ENCODE measurements around the gene MTHFR.

Gene MTHFR

DNA sequence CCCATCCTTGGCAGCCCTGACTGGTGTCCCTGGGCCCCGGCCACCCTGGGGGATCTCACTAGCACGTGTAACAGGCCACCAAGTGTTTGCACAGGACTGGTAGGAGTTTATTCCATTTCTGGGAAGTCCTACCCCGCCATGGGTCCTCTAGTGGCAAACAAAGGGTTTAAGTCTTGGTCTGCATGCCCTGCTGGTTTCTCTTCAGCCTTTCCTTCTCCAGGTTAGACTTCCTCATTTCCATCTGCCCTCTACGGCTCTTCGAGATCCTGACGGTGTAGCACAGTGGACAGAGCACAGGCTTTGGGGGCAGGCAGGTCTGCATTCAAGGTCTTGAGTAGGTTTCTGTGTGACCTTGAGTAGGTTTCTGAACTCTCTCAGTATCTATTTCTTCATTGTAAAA is 67.0 kb downstream of the MTHFR start:
- TF ChIP-seq, protein P1, sequence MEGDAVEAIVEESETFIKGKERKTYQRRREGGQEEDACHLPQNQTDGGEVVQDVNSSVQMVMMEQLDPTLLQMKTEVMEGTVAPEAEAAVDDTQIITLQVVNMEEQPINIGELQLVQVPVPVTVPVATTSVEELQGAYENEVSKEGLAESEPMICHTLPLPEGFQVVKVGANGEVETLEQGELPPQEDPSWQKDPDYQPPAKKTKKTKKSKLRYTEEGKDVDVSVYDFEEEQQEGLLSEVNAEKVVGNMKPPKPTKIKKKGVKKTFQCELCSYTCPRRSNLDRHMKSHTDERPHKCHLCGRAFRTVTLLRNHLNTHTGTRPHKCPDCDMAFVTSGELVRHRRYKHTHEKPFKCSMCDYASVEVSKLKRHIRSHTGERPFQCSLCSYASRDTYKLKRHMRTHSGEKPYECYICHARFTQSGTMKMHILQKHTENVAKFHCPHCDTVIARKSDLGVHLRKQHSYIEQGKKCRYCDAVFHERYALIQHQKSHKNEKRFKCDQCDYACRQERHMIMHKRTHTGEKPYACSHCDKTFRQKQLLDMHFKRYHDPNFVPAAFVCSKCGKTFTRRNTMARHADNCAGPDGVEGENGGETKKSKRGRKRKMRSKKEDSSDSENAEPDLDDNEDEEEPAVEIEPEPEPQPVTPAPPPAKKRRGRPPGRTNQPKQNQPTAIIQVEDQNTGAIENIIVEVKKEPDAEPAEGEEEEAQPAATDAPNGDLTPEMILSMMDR (IDR thresholded peaks at IDR 0.05; ENCODE audit: borderline replicate concordance, insufficient read depth, low read depth, low read length): no peak
- no peak overlapping the region for H3K4me3 ChIP-seq (ENCODE audit: low read depth, low read length)

DNA sequence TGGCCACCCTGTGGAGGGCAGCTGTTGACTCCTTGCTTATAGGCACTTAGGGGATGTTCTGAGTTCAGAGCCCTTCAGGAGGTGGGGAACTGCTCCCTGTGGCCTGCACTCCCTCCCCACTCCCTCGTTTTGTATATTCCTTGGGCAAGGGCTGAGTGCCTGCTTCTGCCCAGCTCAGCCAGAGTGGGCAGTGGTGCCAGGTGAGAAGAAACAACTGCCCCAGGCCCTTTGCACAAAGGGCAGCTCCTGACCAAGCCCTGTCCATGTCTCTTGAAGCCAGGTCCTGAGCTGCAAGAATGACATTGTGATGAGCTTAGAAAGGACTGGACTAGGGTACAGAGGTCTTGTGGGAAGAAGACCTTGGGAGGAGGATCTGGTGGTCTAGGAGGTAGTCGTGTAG is 67.7 kb downstream of the MTHFR start:
- TF ChIP-seq, protein P1 (IDR thresholded peaks at IDR 0.05; ENCODE audit: borderline replicate concordance, insufficient read depth, low read depth, low read length): no peak
- H3K4me3 ChIP-seq (ENCODE audit: low read depth, low read length): no peak overlapping the region

DNA sequence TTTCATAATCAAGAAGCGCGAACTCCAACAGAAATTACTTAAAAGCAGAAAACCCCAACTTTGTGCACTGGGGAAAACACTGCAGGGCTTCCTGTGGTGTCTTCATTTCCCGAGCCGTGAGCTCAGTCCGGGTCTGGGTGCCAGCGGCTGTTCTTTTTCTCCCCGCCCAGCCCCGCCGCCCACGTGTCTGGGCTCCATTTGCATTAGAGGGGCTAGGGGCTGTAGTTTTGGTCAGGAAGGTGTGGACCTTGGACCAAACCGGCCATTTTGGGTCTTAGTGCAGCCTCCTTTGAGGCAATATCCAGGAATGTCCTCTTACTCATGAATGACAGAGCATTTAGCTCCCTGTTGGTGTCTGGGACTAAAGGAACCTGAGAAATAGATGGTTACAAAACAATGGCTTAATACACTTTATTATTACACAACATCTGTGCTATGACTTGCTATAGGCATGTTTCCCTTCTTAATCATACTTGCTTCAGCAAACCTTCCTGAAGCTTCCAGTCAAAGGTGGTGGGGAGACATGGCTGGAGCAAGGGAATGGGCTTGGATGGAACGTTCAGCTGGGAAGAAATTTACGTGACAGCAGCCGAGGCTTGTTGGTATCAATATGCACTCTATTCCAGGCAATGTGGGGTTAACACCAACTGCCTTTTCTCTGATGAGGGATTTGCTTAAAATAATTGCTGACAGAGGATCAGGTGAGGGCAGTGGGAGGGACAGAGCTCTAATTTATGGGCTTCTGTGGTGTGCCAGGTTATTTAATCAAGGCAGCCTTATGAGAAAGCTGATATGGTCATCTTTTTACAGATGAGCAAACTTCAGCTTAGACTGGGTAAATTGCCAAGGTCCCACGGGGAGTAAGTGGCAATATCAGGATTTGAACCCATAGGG is 68.8 kb downstream of the MTHFR start:
- TF ChIP-seq, protein P1 (IDR thresholded peaks at IDR 0.05; ENCODE audit: borderline replicate concordance, insufficient read depth, low read depth, low read length): no peak
- H3K4me3 ChIP-seq (ENCODE audit: low read depth, low read length): peak overlapping the region; percentile 66

DNA sequence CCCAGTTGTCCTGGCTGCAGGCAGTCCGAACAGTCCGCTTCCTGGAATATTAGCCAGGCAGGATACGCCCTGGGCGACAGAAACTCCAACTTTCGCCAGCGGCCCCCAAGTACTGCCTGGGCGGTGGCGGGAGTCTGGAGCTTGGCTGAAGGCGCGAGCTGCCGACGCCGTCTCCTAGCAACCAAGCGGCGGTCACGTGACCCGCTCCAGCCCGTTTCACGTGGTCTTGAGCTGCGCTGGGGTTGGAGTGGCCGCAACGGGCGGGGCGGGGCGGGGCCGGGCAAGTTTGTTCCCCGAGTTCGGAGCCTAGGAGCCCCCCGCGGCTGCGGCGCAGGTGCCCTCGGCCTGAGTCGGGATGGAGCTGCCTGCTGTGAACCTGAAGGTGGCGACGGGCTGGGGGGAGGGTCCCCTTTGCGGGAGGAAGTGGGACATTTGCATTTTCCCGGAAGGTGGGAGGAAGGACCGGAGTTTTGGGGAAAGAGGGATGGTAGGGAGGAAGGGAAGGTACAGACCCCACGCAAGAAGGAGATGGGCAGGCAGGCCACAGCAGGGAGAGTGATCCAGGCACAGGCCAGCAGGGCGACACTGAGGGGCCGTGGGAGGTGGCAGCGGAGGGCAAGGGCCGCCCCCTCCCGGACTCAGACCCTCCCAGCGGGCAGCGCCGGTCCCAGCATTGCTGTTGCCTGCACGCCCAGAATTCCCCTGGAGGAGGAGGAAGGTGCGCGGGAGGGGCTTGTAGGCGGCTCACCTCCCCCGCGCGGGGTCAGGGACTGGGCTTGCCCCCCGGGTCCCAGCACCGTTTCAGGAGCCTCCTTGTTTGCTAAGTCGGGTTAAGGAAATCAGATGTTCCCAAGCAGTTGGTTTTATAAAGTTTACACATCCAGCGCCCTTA is 69.7 kb downstream of the MTHFR start, which contains the start of gene AGTRAP:
Gene AGTRAP (plus strand): TSS at position 283 of the 892 bp plus-strand sequence. CDS start 73 bp downstream, at position 356.
- TF ChIP-seq, protein P1 (IDR thresholded peaks at IDR 0.05; ENCODE audit: borderline replicate concordance, insufficient read depth, low read depth, low read length): 0 out of 2 replicates have a peak, but pooled peaks have one; percentile 9

More for the DNA sequence above, 69.7 kb downstream of the MTHFR start, which contains the start of gene AGTRAP:
- H3K4me3 ChIP-seq (ENCODE audit: low read depth, low read length): peak within 1 kb of the TSS; percentile 66
